ENCODE data around the gene CCDC148.

GRCh38 chr2:158505448-158505934, 48.9 kb upstream of the CCDC148 start:
- TF ChIP-seq YY1 (IDR thresholded peaks at IDR 0.05; ENCODE audit: insufficient read depth, insufficient read length) (no peak), ZNF274 (IDR thresholded peaks at IDR 0.05; ENCODE audit: low read depth, low read length) (no peak)
